Ectodermal cell (in vitro differentiated cells): ENCODE data around the gene ZSWIM6.

ENCODE experiments used
- H3K27ac ChIP-seq: 2 replicates; pipeline ENCODE4 v1.7.0; 2013; ENCODE audit warnings: mild to moderate bottlenecking, low read depth, low read length; ENCODE audit not compliant: insufficient read depth, poor library complexity, severe bottlenecking
- H3K27me3 ChIP-seq: 2 replicates; pipeline ENCODE4 v1.7.0; 2013; ENCODE audit warnings: mild to moderate bottlenecking, low read length; ENCODE audit not compliant: insufficient read depth, control insufficient read depth, poor library complexity, severe bottlenecking
- H3K36me3 ChIP-seq: one replicate; pipeline ENCODE4 v1.7.0; 2013; ENCODE audit warnings: low read length; ENCODE audit not compliant: control insufficient read depth, insufficient read depth
- H3K4me1 ChIP-seq: one replicate; pipeline ENCODE4 v1.7.0; 2013; ENCODE audit warnings: low read length; ENCODE audit not compliant: control insufficient read depth, insufficient read depth
- H3K4me3 ChIP-seq: 2 replicates; pipeline ENCODE4 v1.7.0; 2013; ENCODE audit warnings: low read depth, low read length, control low read depth; ENCODE audit not compliant: insufficient read depth
- H3K9me3 ChIP-seq: 2 replicates; pipeline ENCODE4 v1.7.0; 2013; ENCODE audit warnings: mild to moderate bottlenecking, low read length, moderate library complexity; ENCODE audit not compliant: control insufficient read depth
- WGBS, 2 experiments: methylation state at CpG; one replicate each; pipeline ENCODE4 v1.1.7; 2013; ENCODE audit warnings: missing lambda C conversion rate in 2 of 2; 5-methylcytosine and 5-hydroxymethylcytosine counted together

Gene ZSWIM6

GRCh38 chr5:61455179-61456006, 123.3 kb downstream of the ZSWIM6 start:
- Histone ChIP-seq H3K4me1 (no peaks in the 10 kb centered on the region), H3K27me3 (no peaks in the 10 kb centered on the region), H3K4me3 (no peak overlapping the region), H3K9me3 (no peaks in the 10 kb centered on the region), H3K27ac (no peak overlapping the region), H3K36me3 (no peaks in the 10 kb centered on the region)
- 56 to 65% methylated on average over 7 of the region's 12 CpGs for WGBS, 2 experiments

GRCh38 chr5:61460471-61460870, 128.4 kb downstream of the ZSWIM6 start:
- 100% methylated on average over 1 of the region's 3 CpGs; no CpG with 5 or more reads in 1 of the 2 experiments for whole genome bisulfite sequencing, 2 experiments
- no peak overlapping the region for H3K27ac ChIP-seq
- H3K9me3 ChIP-seq = no peaks in the 10 kb centered on the region
- no peaks in the 10 kb centered on the region for H3K36me3 ChIP-seq
- H3K27me3 ChIP-seq = no peaks in the 10 kb centered on the region
- no peaks in the 10 kb centered on the region for H3K4me1 ChIP-seq
- H3K4me3 ChIP-seq = no peak overlapping the region

- Histone ChIP-seq H3K4me3 (no peak overlapping the region), H3K27me3 (no peaks in the 10 kb centered on the region), H3K27ac (no peak overlapping the region), H3K4me1 (no peaks in the 10 kb centered on the region), H3K9me3 (no peaks in the 10 kb centered on the region), H3K36me3 (no peaks in the 10 kb centered on the region)
- 98 to 100% methylated on average over 1 of the region's 1 CpG for WGBS, 2 experiments
Measured at GRCh38 chr5:61461417-61461816, 129.4 kb downstream of the ZSWIM6 start.

GRCh38 chr5:61461926-61462325, 129.9 kb downstream of the ZSWIM6 start:
- Histone ChIP-seq H3K4me1 (no peaks in the 10 kb centered on the region), H3K36me3 (no peaks in the 10 kb centered on the region), H3K27me3 (no peaks in the 10 kb centered on the region), H3K4me3 (no peak overlapping the region), H3K9me3 (no peaks in the 10 kb centered on the region), H3K27ac (no peak overlapping the region)
- WGBS, 2 experiments = 96% methylated on average over 1 of the region's 1 CpG; no CpG with 5 or more reads in 1 of the 2 experiments

- Histone ChIP-seq H3K4me3 (no peak overlapping the region), H3K27ac (no peak overlapping the region), H3K27me3 (no peaks in the 10 kb centered on the region), H3K4me1 (peaks cover 9% of the 10 kb centered on the region), H3K36me3 (no peaks in the 10 kb centered on the region), H3K9me3 (no peaks in the 10 kb centered on the region)
- WGBS, 2 experiments = 94 to 98% methylated on average over 2 of the region's 2 CpGs
Measured at GRCh38 chr5:61463596-61463995, 131.5 kb downstream of the ZSWIM6 start.

GRCh38 chr5:61464512-61464911, 132.5 kb downstream of the ZSWIM6 start:
- no peak overlapping the region for H3K4me3 ChIP-seq
- 89 to 97% methylated on average over 4 of the region's 4 CpGs for WGBS, 2 experiments
- H3K4me1 ChIP-seq = peaks cover 9% of the 10 kb centered on the region
- H3K9me3 ChIP-seq = no peaks in the 10 kb centered on the region
- no peaks in the 10 kb centered on the region for H3K27me3 ChIP-seq
- no peaks in the 10 kb centered on the region for H3K36me3 ChIP-seq
- no peak overlapping the region for H3K27ac ChIP-seq

GRCh38 chr5:61465066-61465465, 133.0 kb downstream of the ZSWIM6 start:
- 100% methylated on average over 1 of the region's 1 CpG; no CpG with 5 or more reads in 1 of the 2 experiments for WGBS, 2 experiments
- no peaks in the 10 kb centered on the region for H3K27me3 ChIP-seq
- peaks cover 9% of the 10 kb centered on the region for H3K4me1 ChIP-seq
- H3K27ac ChIP-seq = no peak overlapping the region
- H3K4me3 ChIP-seq = no peak overlapping the region
- no peaks in the 10 kb centered on the region for H3K9me3 ChIP-seq
- no peaks in the 10 kb centered on the region for H3K36me3 ChIP-seq

GRCh38 chr5:61465496-61465895, 133.4 kb downstream of the ZSWIM6 start:
- H3K36me3 ChIP-seq = no peaks in the 10 kb centered on the region
- no peaks in the 10 kb centered on the region for H3K9me3 ChIP-seq

GRCh38 chr5:61466017-61466416, 134.0 kb downstream of the ZSWIM6 start:
- H3K27me3 ChIP-seq = no peaks in the 10 kb centered on the region
- WGBS, 2 experiments = 100% methylated on average over 1 of the region's 1 CpG
- no peaks in the 10 kb centered on the region for H3K9me3 ChIP-seq
- H3K4me1 ChIP-seq = peaks cover 9% of the 10 kb centered on the region
- H3K27ac ChIP-seq = no peak overlapping the region
- peaks cover under 1% of the 10 kb centered on the region for H3K36me3 ChIP-seq
- no peak overlapping the region for H3K4me3 ChIP-seq

More at GRCh38 chr5:61465496-61465895, 133.4 kb downstream of the ZSWIM6 start:
- no peaks in the 10 kb centered on the region for H3K27me3 ChIP-seq
- no peak overlapping the region for H3K27ac ChIP-seq
- peaks cover 9% of the 10 kb centered on the region for H3K4me1 ChIP-seq
- no peak overlapping the region for H3K4me3 ChIP-seq
- 92 to 100% methylated on average over 1 of the region's 1 CpG for WGBS, 2 experiments

GRCh38 chr5:61467766-61468482, 135.9 kb downstream of the ZSWIM6 start:
- Histone ChIP-seq H3K27ac (no peak overlapping the region), H3K9me3 (no peaks in the 10 kb centered on the region), H3K27me3 (no peaks in the 10 kb centered on the region), H3K4me3 (no peak overlapping the region), H3K36me3 (peaks cover 8% of the 10 kb centered on the region), H3K4me1 (peaks cover 9% of the 10 kb centered on the region)
- WGBS, 2 experiments = 52 to 100% methylated on average over 1 to 2 of the region's 2 CpGs
